Nephron (organoid): ENCODE results near the gene LDB2.

ENCODE experiments used
- H3K27ac Mint-ChIP-seq, 3 experiments: 2 replicates each; pipeline ENCODE4 v1.8.0; 2020; ENCODE audit warnings: mixed read lengths in 3 of 3, mild to moderate bottlenecking in 2 of 3, moderate library complexity in 1 of 3
- H3K27me3 Mint-ChIP-seq: 2 replicates; pipeline ENCODE4 v1.8.0; 2021; ENCODE audit warnings: low read depth, mild to moderate bottlenecking, moderate library complexity, mixed read lengths
- H3K36me3 Mint-ChIP-seq: 2 replicates; pipeline ENCODE4 v1.8.0; 2020; ENCODE audit warnings: low read depth, mixed read lengths
- H3K4me1 Mint-ChIP-seq: 2 replicates; pipeline ENCODE4 v1.8.0; 2020; ENCODE audit warnings: mixed read lengths
- H3K4me3 Mint-ChIP-seq, 3 experiments: 2 replicates each; pipeline ENCODE4 v1.8.0; 2020; ENCODE audit warnings: mild to moderate bottlenecking in 3 of 3, mixed read lengths in 3 of 3, moderate library complexity in 2 of 3
- H3K9me3 Mint-ChIP-seq: 2 replicates; pipeline ENCODE4 v1.8.0; 2020; ENCODE audit warnings: mixed read lengths
- CTCF ChIP-seq, 3 experiments: fragments of 200-600 bp; sonication (generic); IDR thresholded peaks; one replicate each; pipeline ENCODE4 v1.5.0; 2021; ENCODE audit warnings: antibody characterized with exemption in 3 of 3; ENCODE audit not compliant: unreplicated experiment in 3 of 3

The LDB2 gene

GRCh38 chr4:16860516-16860915 is 37.9 kb downstream of the LDB2 start:
- no peak overlapping the region for H3K4me3 Mint-ChIP-seq
- no peak for TF ChIP-seq CTCF (IDR thresholded peaks at IDR 0.05; ENCODE audit: unreplicated experiment in 3 of 3)
- peak overlapping the region in 2 of 3 experiments; percentile 24 to 70 for H3K27ac Mint-ChIP-seq
- no peaks in the 10 kb centered on the region for H3K9me3 Mint-ChIP-seq
- H3K27me3 Mint-ChIP-seq: peaks cover 9% of the 10 kb centered on the region
- peaks cover 20% of the 10 kb centered on the region for H3K36me3 Mint-ChIP-seq
- peaks cover 25% of the 10 kb centered on the region for H3K4me1 Mint-ChIP-seq

- no peak for TF ChIP-seq CTCF (IDR thresholded peaks at IDR 0.05; ENCODE audit: unreplicated experiment in 3 of 3)
- H3K4me3 Mint-ChIP-seq: no peak overlapping the region
- no peaks in the 10 kb centered on the region for H3K9me3 Mint-ChIP-seq
- H3K27ac Mint-ChIP-seq: no peak overlapping the region
- peaks cover 25% of the 10 kb centered on the region for H3K4me1 Mint-ChIP-seq
- H3K36me3 Mint-ChIP-seq: peaks cover 15% of the 10 kb centered on the region
- H3K27me3 Mint-ChIP-seq: peaks cover 9% of the 10 kb centered on the region
These were observed 39.4 kb downstream of the LDB2 start for GRCh38 chr4:16859031-16859430.

GRCh38 chr4:16858275-16858752 is 40.1 kb downstream of the LDB2 start:
- no peaks in the 10 kb centered on the region for H3K9me3 Mint-ChIP-seq
- peaks cover 25% of the 10 kb centered on the region for H3K4me1 Mint-ChIP-seq
- no peak for TF ChIP-seq CTCF (IDR thresholded peaks at IDR 0.05; ENCODE audit: unreplicated experiment in 3 of 3)
- H3K27ac Mint-ChIP-seq: no peak overlapping the region
- H3K27me3 Mint-ChIP-seq: peaks cover 9% of the 10 kb centered on the region
- peaks cover 17% of the 10 kb centered on the region for H3K36me3 Mint-ChIP-seq
- H3K4me3 Mint-ChIP-seq: no peak overlapping the region

- H3K36me3 Mint-ChIP-seq: peaks cover 12% of the 10 kb centered on the region
- H3K4me3 Mint-ChIP-seq: no peak overlapping the region
- H3K27me3 Mint-ChIP-seq: peaks cover 9% of the 10 kb centered on the region
- no peak for TF ChIP-seq CTCF (IDR thresholded peaks at IDR 0.05; ENCODE audit: unreplicated experiment in 3 of 3)
- H3K9me3 Mint-ChIP-seq: no peaks in the 10 kb centered on the region
- no peak overlapping the region for H3K27ac Mint-ChIP-seq
- peaks cover 17% of the 10 kb centered on the region for H3K4me1 Mint-ChIP-seq
These were observed 41.0 kb downstream of the LDB2 start for GRCh38 chr4:16857425-16857824.

GRCh38 chr4:16853640-16854039 is 44.8 kb downstream of the LDB2 start:
- H3K36me3 Mint-ChIP-seq: peaks cover 44% of the 10 kb centered on the region
- H3K9me3 Mint-ChIP-seq: peaks cover 7% of the 10 kb centered on the region
- H3K27ac Mint-ChIP-seq: no peak overlapping the region
- peaks cover 4% of the 10 kb centered on the region for H3K27me3 Mint-ChIP-seq
- no peaks in the 10 kb centered on the region for H3K4me1 Mint-ChIP-seq
- no peak overlapping the region for H3K4me3 Mint-ChIP-seq
- no peak for TF ChIP-seq CTCF (IDR thresholded peaks at IDR 0.05; ENCODE audit: unreplicated experiment in 3 of 3)

GRCh38 chr4:16852644-16853043 is 45.8 kb downstream of the LDB2 start:
- peaks cover 47% of the 10 kb centered on the region for H3K36me3 Mint-ChIP-seq
- no peaks in the 10 kb centered on the region for H3K4me1 Mint-ChIP-seq
- peaks cover 7% of the 10 kb centered on the region for H3K9me3 Mint-ChIP-seq
- H3K4me3 Mint-ChIP-seq: no peak overlapping the region
- H3K27ac Mint-ChIP-seq: no peak overlapping the region
- H3K27me3 Mint-ChIP-seq: peaks cover 4% of the 10 kb centered on the region
- no peak for TF ChIP-seq CTCF (IDR thresholded peaks at IDR 0.05; ENCODE audit: unreplicated experiment in 3 of 3)
